GM12878 (cell line): Measurements from ENCODE around the gene ARMH1. TPM values are rescaled to one million over a fixed set of nuclear protein-coding genes. Genes with fewer than 3 reads are reported as not detected.

Experiments used
- ATAC-seq: fragments of 200-7000 bp; cut with Tn5 transposase; 3 replicates; pipeline ENCODE4 v1.9.1; 2020; ENCODE audit warnings: mild to moderate bottlenecking, moderate library complexity
- BruUV-seq: library from RNA; stranded (reverse); fragments of 400-500 nt; replicated peaks from 2 replicates; lab custom pipeline; 2021; lab: Mats Ljungman, UMichigan
- CTCF ChIA-PET: fragments of 300-600 bp; sonication (Branson Sonifier 250); formaldehyde crosslinking; extraction: SDS; loops from one replicate; lab custom pipeline; 2021; ENCODE audit warnings: inconsistent platforms; lab: Yijun Ruan, JAX
- POLR2A ChIA-PET: fragments of 350-600 bp; formaldehyde crosslinking; extraction: SDS; loops from one replicate; lab custom pipeline; 2021; ENCODE audit warnings: inconsistent platforms; lab: Charles Lee
- RAD21 ChIA-PET: fragments of 300-600 bp; sonication (Branson Sonifier 250); formaldehyde crosslinking; loops from one replicate; lab custom pipeline; 2023; ENCODE audit warnings: antibody characterized with exemption; ENCODE audit not compliant: unreplicated experiment; lab: Charles Lee
- SMC1A ChIA-PET: fragments of 300-600 bp; sonication (Branson Sonifier 250); formaldehyde crosslinking; loops from one replicate; lab custom pipeline; 2023; ENCODE audit not compliant: unreplicated experiment, uncharacterized antibody; lab: Charles Lee
- DNase-seq: peaks from one replicate; pipeline ENCODE4 v3.0.0-alpha.2; 2011; ENCODE audit warnings: low read depth, low spot score
- FAIRE-seq: peaks from 3 replicates; lab custom pipeline; 2011; peaks lifted over from hg19 to GRCh38; lab: Jason Lieb, UNC
- H2AFZ ChIP-seq: 2 replicates; pipeline ENCODE4 v1.6.0; 2011; ENCODE audit warnings: low read depth, low read length, control low read depth; ENCODE audit not compliant: control insufficient read depth
- H3K27ac ChIP-seq: 2 replicates; pipeline ENCODE4 v1.5.1; 2011; ENCODE audit warnings: control low read depth; ENCODE audit not compliant: control insufficient read depth, insufficient read depth
- H3K27me3 ChIP-seq, 2 experiments: replicated peaks in 1 of 2; 2 replicates each; pipeline versions ENCODE4 v1.6.0 to v1.6.1; 2011; ENCODE audit warnings: low read length in 1 of 2; ENCODE audit not compliant: control insufficient read depth in 2 of 2, insufficient read depth in 2 of 2
- H3K36me3 ChIP-seq, 2 experiments: 2 replicates each; pipeline ENCODE4 v1.5.1; 2011; ENCODE audit warnings: low read length in 1 of 2; ENCODE audit not compliant: control insufficient read depth in 2 of 2, insufficient read depth in 2 of 2
- H3K4me1 ChIP-seq: 2 replicates; pipeline ENCODE4 v1.6.1; 2011; ENCODE audit warnings: mild to moderate bottlenecking, low read length, moderate library complexity, mixed read lengths; ENCODE audit not compliant: control insufficient read depth, insufficient read depth
- H3K4me2 ChIP-seq: 2 replicates; pipeline ENCODE4 v1.6.0; 2011; ENCODE audit warnings: control low read depth; ENCODE audit not compliant: control insufficient read depth, insufficient read depth
- H3K4me3 ChIP-seq: fragments of 200-600 bp; sonication (generic); 2 replicates; pipeline ENCODE4 v1.5.1; 2016
- H3K79me2 ChIP-seq: 2 replicates; pipeline ENCODE4 v1.6.0; 2011; ENCODE audit warnings: low read length; ENCODE audit not compliant: control insufficient read depth, insufficient read depth
- H3K9ac ChIP-seq: 2 replicates; pipeline ENCODE4 v1.8.0; 2011; ENCODE audit warnings: low read length, control low read depth, mixed read lengths; ENCODE audit not compliant: control insufficient read depth, insufficient read depth
- H3K9me3 ChIP-seq: replicated peaks from 3 replicates; pipeline ENCODE4 v1.5.1; 2011; ENCODE audit warnings: mild to moderate bottlenecking, low read length; ENCODE audit not compliant: control insufficient read depth, insufficient read depth
- H4K20me1 ChIP-seq: 2 replicates; pipeline ENCODE4 v1.6.0; 2011; ENCODE audit not compliant: control insufficient read depth, insufficient read depth
- ATF2 ChIP-seq: IDR thresholded peaks from 2 replicates; pipeline ENCODE4 v1.6.1; 2012; ENCODE audit warnings: low read length, inconsistent platforms
- BACH1 ChIP-seq: fragments of 450-650 bp; IDR thresholded peaks from 2 replicates; pipeline ENCODE4 v1.6.1; 2017; ENCODE audit warnings: mild to moderate bottlenecking, borderline replicate concordance
- BHLHE40 ChIP-seq, 2 experiments: fragments of 450-650 bp in 1 of 2; IDR thresholded peaks; 2 replicates each; pipeline ENCODE4 v1.6.1; 2011 to 2017; ENCODE audit warnings: low read depth in 2 of 2, borderline replicate concordance in 1 of 2, improper control_type of control experiment in 1 of 2, low read length in 1 of 2, mild to moderate bottlenecking in 1 of 2
- CBX5 ChIP-seq: sonication (generic); IDR thresholded peaks from 2 replicates; pipeline ENCODE4 v1.6.1; 2016; ENCODE audit warnings: low read depth, moderate library complexity, mild to moderate bottlenecking, inconsistent platforms
- E4F1 ChIP-seq: fragments of 450-650 bp; IDR thresholded peaks from 2 replicates; pipeline ENCODE4 v1.6.1; 2018; ENCODE audit warnings: borderline replicate concordance, mild to moderate bottlenecking; ENCODE audit not compliant: partially characterized antibody
- ETV6 ChIP-seq, 2 experiments: fragments of 450-650 bp in 1 of 2; IDR thresholded peaks in 1 of 2; conservative IDR thresholded peaks in 1 of 2; 2 replicates each; pipeline ENCODE4 v1.6.1; 2014; ENCODE audit warnings: antibody characterized with exemption in 1 of 2, borderline replicate concordance in 1 of 2, low read depth in 1 of 2, mild to moderate bottlenecking in 1 of 2, moderate library complexity in 1 of 2
- FOXM1 ChIP-seq: IDR thresholded peaks from 2 replicates; pipeline ENCODE4 v1.6.1; 2012; ENCODE audit warnings: low read depth, mild to moderate bottlenecking, inconsistent platforms, low read length, moderate library complexity
- HDGF ChIP-seq: fragments of 450-650 bp; IDR thresholded peaks from 2 replicates; pipeline ENCODE4 v1.6.1; 2016; ENCODE audit warnings: antibody characterized with exemption
- JUND ChIP-seq: IDR thresholded peaks from 2 replicates; pipeline ENCODE4 v1.6.1; 2012; ENCODE audit warnings: low read depth, mild to moderate bottlenecking, low read length, improper control_type of control experiment, moderate library complexity
- MTA3 ChIP-seq: IDR thresholded peaks from 2 replicates; pipeline ENCODE4 v1.6.1; 2012; ENCODE audit warnings: low read length, inconsistent platforms, borderline replicate concordance
- SPI1 ChIP-seq: IDR thresholded peaks from 2 replicates; pipeline ENCODE4 v1.6.1; 2011; ENCODE audit warnings: low read depth, mild to moderate bottlenecking, low read length, moderate library complexity, borderline replicate concordance; ENCODE audit not compliant: insufficient read depth
- SRF ChIP-seq, 2 experiments: IDR thresholded peaks; 2 replicates each; pipeline ENCODE4 v1.6.1; 2011; ENCODE audit warnings: low read depth in 2 of 2, low read length in 2 of 2, mild to moderate bottlenecking in 1 of 2, moderate library complexity in 1 of 2
- STAT1 ChIP-seq: fragments of 450-650 bp; conservative IDR thresholded peaks from 2 replicates; pipeline ENCODE4 v1.6.1; 2014; ENCODE audit warnings: antibody characterized with exemption, mild to moderate bottlenecking
- TAF1 ChIP-seq: IDR thresholded peaks from 2 replicates; pipeline ENCODE4 v1.6.1; 2011; ENCODE audit warnings: mild to moderate bottlenecking, low read depth, low read length, borderline replicate concordance
- TBL1XR1 ChIP-seq: IDR thresholded peaks from 2 replicates; pipeline ENCODE4 v1.6.1; 2012; ENCODE audit warnings: low read depth, low read length, improper control_type of control experiment
- WGBS: methylation state at CpG from one replicate; pipeline ENCODE4 v1.1.6; 2016; ENCODE audit warnings: low lambda C conversion rate; ENCODE audit not compliant: insufficient replicate concordance, insufficient coverage; ENCODE audit errors: missing lambda C conversion rate; 5-methylcytosine and 5-hydroxymethylcytosine counted together
- in situ Hi-C: fragments of 300-500 bp; cut with MboI; formaldehyde crosslinking; loops from 9 replicates; pipeline ENCODE4 v1.14.3; 2018; ENCODE audit warnings: mixed read lengths
- intact Hi-C: fragments of 100-400 bp; cut with micrococcal nuclease; formaldehyde crosslinking; loops from one replicate; pipeline ENCODE4 v1.14.2; 2022; ENCODE audit not compliant: unreplicated experiment
- polyA plus RNA-seq, 11 experiments: library from polyadenylated mRNA; depleted of rRNA in 4 of 11; unstranded in 6 of 11; stranded (reverse) in 5 of 11; fragments of >200 nt; fragmentation: Nextera tagmentation in 4 of 11; fragmentation: Illumina TruSeq in 1 of 11; extraction: Ambion mirVana in 4 of 11; extraction: Trizol in 1 of 11; gene quantifications; 1 replicate in 1 of 11; 2 replicates in 10 of 11; pipeline versions ENCODE4 v1.2.1 to v1.2.3, GENCODE V29; 2011 to 2016; ENCODE audit warnings: inconsistent platforms in 2 of 11, missing spikeins in 2 of 11, low read depth in 1 of 11
- total RNA-seq, 4 experiments: library from RNA; depleted of rRNA in 3 of 4; stranded (reverse); fragments of >200 nt in 3 of 4; fragmentation: Illumina TruSeq in 1 of 4; extraction: Trizol in 1 of 4; gene quantifications; 2 replicates each; pipeline versions ENCODE4 v1.2.1 to v1.2.3, GENCODE V29; 2013 to 2021

The ARMH1 gene
- total and polyA plus RNA-seq, 10 of the 15 experiments (the other 5 are each of a cell fraction or from before 2014, with no cell fraction given), result 0.93 to 43.9 (median 8.2) TPM

GRCh38 chr1:44661781-44662682 lies 12.5 kb upstream of the ARMH1 start:
- H3K27me3 ChIP-seq, result no peaks in the 10 kb centered on the region
- no peak overlapping the region for H2AFZ ChIP-seq
- FAIRE-seq, result no peak
- RAD21 ChIA-PET, result no interaction called here
- intact Hi-C loops, result no loop called here
- no peaks in the 10 kb centered on the region for H3K9me3 ChIP-seq
- H4K20me1 ChIP-seq, result no peaks in the 10 kb centered on the region
- in situ Hi-C loops, result no loop called here
- no peak overlapping the region for H3K9ac ChIP-seq
- SMC1A ChIA-PET, result interaction anchor here (1.6 to 2.3 kb wide), 2 partner anchors 9 to 10 kb away, joined by 3 to 7 read pairs; no protein-coding TSS in a partner anchor
- no peak overlapping the region for H3K4me2 ChIP-seq
- H3K36me3 ChIP-seq, result no peaks in the 10 kb centered on the region
- POLR2A ChIA-PET, result interaction anchor here (0.8 kb wide), 1 partner anchor 12 kb away, joined by 4 read pairs; the partner anchor contains the start of genes ARMH1 and TMEM53
- no peak overlapping the region for H3K4me3 ChIP-seq
- ATAC-seq, result no peak; the same call in 2 of the 3 replicates
- WGBS, result 73% methylated on average over 15 of the region's 15 CpGs
- H3K27ac ChIP-seq, result no peak overlapping the region
- H3K4me1 ChIP-seq, result peaks cover 10% of the 10 kb centered on the region
- DNase-seq, result no peak
- BruUV-seq, result no TSS peak
- CTCF ChIA-PET, result interaction anchor here (2.8 kb wide), 1 partner anchor 9 kb away, joined by 15 read pairs; no protein-coding TSS in a partner anchor
- no peaks in the 10 kb centered on the region for H3K79me2 ChIP-seq
- TF ChIP-seq BHLHE40 (IDR thresholded peaks at IDR 0.05; ENCODE audit: borderline replicate concordance in 1 of 2, low read depth in 2 of 2, low read length in 1 of 2) (no peak), STAT1 (no peak), BACH1 (no peak), SRF (IDR thresholded peaks at IDR 0.05; ENCODE audit: low read depth in 2 of 2, low read length in 2 of 2) (no peak), E4F1 (no peak), ATF2 (no peak), JUND (no peak), SPI1 (no peak), TAF1 (no peak), ETV6 (conservative IDR thresholded peaks at IDR 0.05 in 1 of 2, IDR thresholded peaks at IDR 0.05 in 1 of 2; ENCODE audit: borderline replicate concordance in 1 of 2, low read depth in 1 of 2) (no peak), TBL1XR1 (no peak), FOXM1 (no peak), CBX5 (no peak), MTA3 (no peak), HDGF (no peak)
